Amniotic epithelial cell (primary cell): ENCODE measurements around the gene TOMM5.

Experiments used
- DNase-seq: peaks from one replicate; pipeline ENCODE4 v3.0.0-alpha.2; 2010; ENCODE audit warnings: low read depth

The TOMM5 gene

DNA sequence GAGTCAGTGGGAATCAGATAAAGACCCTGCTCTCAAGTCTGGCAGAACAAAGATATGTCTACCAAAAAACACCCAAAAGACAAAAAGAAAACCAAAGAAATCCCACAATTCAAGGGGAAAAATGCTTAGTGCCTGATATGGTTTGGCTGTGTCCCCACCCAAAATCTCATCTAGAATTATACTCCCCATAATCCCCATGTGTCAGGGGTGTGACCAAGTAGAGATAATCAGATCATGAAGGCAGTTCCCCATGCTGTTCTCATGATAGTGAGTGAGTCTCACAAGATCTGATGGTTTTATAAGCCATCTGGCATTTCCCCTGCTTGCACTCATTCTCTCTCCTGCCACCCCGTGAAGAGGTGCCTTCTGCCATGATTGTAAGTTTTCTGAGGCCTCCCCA lies 29.6 kb downstream of the TOMM5 start:
- no peak for DNase-seq

DNA sequence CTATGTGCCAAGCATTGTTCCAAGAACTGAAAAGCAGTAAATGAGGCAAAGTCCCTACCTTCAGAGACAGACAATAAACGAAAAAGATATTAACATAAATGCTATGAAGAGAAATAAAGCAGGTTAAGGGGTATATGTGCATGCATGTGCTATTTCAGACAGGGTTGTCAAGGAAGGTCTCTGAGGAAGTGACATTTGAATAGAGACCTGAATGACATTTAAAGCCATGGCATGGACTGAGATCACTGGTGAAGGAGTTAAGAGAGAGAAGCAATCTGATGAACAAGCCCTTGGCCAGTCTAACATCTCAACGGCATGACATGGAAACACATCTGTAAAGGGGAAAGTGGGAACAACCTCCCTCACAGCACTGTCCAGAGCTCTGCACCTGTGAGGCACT lies 30.7 kb downstream of the TOMM5 start:
- no peak for DNase-seq

DNA sequence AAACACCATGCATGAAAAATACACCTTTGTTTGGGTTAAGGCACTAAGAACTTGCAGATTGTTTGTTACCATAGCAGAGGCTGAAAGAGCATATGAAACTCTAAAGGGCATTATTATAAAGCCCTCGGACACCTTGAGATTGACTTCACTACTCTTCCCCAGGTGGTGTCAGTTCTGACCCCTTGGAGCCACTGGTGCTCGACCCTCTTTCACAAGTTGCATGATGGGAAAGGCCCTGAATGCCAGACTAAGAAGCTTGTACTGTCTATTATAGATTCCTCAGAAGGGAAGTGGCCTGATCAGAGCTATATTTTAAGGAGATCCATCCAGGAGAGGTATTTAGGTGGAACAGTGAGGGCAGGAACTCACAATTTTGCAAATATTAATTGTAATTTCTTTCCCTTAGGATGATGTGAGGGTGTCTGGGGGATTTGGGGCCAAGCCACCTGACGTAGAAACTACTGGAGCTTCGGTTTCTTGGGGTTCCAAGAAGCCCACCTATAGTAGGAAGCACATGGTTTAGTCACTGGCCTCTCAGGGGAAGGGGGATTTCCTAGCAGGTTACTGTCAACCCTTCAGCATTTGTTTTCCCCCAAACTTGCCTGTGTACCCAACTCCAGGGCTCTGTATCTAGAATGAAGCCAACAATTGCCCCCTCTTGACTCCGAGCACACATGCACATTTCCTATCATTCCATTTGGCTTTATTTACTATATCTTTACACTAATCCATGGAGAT lies 32.4 kb downstream of the TOMM5 start:
- no peak for DNase-seq

DNA sequence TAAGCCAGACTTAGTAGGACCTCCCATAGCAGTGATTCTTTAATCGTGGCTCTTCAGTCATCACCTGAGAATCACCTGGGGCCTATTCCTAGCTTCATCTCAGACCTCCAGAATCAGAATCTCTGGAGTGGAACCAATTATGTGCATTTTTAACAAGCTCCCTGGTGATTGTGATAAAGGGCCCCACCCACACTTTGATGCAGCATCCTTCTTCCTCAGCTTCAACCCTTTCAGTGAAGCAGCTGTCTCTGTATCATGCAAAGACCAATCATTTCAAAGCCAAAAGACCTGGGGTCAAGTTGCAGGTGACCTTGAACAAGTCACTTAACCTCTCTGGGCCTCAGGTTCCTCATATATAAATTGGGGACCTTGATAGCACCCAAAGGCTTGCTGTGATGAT lies 33.3 kb downstream of the TOMM5 start:
- DNase-seq = no peak

DNA sequence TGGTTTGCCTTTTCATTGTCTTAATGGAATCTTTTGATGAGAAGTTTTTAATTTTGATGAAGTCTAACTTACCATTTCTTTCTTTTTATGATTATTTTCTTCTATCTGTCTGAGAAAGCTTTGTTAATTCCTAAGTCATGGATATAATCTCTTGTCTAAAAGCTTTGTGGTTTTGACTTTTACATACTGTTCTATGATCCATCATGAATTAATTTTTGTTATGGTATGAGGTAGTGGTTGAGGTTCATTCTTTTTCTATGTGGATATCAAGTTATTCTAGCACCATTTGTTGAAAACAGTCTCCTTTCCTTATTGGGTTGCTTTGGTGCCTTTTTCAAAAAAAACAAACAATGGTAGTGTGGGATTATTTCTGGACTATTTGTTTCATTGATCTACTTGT lies 36.6 kb downstream of the TOMM5 start:
- DNase-seq = peak; percentile 87

DNA sequence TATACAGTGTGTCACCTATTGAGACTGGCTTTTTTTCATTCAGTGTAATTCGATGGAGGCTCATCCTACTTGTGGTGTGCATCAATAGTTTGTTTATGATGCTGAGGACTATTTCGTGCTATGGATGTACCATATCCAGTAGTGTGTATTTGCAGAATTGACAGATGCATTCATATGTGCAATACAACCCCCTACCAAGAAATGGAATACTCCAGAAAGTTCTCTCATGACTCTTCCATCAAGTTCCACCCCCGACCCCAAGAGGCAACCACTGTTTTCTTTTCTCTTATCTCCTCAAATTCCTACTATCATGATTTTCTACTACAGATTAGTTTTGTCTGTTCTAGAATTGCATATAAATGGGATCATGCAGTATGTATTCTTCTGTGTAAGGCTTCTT lies 38.1 kb downstream of the TOMM5 start:
- DNase-seq = peak; percentile 55

DNA sequence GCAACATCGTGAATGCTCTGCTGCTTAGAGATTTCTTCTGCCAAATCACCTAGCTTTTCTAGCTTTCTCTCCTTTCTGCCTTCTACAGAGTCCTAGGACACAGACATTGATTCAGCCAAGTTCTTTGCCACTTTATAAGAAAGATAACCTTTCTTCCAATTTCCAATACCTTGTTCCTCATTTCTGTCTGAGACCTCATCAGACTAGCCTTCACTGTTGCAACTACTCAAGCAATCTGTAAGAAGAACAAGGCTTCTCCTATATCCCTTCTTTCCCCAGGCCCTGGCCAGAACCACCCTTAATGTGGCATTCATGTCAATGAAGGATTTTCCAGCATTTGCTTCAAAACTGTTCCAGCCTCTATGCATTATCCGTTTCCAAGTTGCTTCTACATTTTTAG lies 40.5 kb downstream of the TOMM5 start:
- DNase-seq = no peak

DNA sequence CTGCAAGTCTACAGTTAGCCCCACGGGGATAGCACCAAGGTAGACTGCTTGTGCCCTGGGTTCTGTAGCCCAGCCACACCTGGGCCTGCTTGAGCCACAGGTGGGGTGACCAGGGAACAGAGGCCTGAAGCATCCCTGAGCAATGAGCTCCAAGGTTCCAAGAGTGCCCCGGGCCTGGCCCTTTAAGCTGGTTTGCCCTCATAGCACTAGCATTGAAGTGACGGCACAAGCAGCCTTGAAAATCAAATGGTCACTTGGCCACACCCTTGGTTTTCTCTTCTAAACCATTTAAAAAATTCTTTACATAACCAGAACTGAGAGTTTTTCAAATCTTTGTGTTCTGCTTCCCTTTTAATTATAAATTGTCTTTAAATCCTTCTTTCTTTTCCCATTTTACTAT lies 40.9 kb downstream of the TOMM5 start:
- DNase-seq = no peak

DNA sequence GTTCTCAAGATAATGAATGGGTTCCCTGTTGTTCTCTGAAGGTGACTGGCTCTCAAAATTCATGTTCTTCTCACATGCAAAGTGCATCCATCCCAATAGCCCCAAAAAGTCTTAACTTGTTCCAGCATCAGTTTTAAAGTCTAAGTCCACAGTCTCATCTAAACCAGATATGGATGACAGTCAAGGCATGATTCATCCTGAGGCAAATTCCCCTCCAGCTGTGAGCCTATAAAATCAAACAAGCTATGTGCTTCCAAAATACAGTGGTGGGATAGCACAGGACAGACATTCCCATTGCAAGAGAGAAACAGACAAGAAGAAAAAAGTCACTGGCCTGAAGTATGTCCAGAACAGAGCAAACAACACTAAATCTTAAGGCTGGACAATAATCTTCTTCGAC lies 41.6 kb downstream of the TOMM5 start:
- DNase-seq = no peak

DNA sequence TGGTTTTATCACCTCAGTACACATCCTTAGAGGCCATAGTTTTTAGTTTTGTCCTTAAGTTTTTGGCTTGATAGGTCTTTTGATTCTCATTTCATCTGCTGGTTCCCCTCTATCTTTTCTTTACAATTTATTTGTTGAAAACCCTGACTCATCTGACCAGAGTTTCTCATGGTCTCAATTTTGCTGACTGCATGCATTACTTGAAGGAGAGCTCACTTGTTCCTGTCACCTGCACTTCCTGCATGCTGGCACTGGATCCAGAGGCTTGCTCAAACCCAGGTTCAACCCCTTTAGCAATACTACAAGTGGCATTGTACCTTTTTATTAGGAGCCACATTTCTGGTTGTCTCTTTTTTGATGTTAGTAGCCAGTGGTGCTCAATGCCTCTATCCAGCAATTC lies 42.9 kb downstream of the TOMM5 start:
- peak; percentile 12 for DNase-seq

DNA sequence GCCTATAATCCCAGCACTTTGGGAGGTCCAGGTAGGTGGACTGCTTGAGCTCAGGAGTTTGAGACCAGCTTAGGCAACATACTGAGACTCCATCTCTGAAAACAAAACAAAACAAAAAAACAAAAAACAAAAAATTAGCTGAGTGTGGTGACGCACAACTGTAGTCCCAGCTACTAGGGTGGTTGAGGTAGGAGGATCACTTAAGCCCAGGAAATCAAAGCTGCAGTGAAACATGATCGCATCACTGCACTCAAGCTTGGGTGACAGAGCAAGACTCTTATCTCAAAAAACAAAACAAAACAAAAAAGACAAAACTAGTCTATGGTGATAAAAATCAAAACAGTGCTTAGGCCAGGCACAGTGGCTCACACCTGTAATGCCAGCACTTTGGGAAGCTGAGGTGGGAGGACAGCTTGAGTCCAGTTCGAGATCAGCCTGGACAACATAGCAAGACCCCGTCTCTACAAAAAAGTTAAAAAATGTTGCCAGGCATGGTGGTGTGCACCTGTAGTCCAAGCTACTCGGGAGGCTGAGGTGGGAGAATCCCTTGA lies 45.0 kb downstream of the TOMM5 start:
- no peak for DNase-seq

DNA sequence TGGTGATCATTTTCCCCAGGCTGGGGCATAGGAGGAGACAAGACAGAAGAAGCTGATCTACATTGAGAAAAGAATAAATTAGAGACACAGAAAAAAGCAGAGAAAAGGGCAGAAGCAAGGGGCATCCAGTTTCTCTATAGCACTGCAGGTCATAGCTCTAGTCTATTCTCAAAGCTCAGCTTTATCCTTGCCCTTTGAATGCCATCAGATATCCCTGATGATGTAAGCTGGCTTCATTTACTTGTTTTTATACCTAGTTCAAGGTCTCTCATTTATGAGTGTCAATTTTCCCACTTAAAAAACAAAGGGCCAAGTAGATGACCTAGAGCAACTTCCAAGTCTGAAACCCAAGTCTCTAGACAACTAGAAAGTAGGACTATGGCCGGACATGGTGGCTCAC lies 48.9 kb downstream of the TOMM5 start:
- no peak for DNase-seq

DNA sequence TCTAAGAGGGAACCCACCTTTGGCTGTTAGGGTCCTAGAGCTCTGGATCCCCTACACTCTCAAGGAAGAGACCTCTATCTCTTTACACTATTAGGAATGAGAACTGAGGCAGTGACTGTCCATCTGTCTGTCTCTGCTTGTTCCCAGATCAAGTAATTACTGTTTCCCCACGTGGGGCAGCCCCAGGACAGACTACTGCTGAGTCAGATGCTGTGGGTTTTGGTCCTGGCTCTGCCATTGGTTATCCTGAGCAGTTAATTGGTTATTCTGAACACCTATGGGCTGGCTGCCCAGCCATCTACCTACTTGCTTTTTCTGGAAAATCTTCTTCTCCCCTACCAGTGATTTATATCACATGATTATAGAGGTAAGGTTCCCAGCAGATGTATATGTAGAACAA lies 49.5 kb downstream of the TOMM5 start:
- DNase-seq = peak; percentile 26

DNA sequence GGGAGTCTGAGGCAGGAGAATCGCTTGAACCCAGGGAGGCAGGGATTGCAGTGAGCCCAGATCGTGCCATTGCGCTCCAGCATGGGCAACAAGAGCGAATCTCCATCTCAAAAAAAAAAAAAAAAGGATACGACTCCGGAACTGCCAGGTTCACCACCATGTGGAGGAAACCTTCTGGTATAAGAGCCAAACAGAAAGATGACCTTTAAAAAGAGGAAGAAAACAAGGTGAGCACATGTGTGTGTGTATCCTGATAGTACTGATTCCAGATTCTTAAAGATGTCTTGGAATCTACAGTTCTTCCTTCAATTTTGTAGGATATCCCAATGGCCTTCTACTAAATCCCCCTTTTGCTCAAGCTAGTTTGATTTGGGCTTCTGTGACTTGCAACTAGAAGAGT lies 49.9 kb downstream of the TOMM5 start:
- DNase-seq = no peak

DNA sequence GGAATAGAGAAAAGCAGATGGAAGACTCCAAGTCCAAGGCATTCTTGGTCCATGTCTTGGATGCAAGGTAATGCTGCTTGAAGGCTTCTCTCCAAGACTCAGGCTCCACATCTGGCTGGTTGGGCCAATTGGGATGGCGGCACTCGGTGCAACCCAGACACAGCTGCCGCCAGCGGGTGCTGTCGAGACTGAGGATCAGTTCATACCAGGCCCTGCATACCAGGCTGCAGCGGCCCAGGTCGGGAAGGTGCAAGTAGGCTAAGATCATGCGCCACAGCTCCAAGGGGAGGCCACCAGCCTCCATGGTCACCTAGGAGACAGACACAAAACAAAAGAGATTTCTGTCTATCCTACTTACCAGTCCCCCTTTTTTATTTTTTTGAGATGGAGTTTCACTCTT lies 50.9 kb downstream of the TOMM5 start:
- no peak for DNase-seq

DNA sequence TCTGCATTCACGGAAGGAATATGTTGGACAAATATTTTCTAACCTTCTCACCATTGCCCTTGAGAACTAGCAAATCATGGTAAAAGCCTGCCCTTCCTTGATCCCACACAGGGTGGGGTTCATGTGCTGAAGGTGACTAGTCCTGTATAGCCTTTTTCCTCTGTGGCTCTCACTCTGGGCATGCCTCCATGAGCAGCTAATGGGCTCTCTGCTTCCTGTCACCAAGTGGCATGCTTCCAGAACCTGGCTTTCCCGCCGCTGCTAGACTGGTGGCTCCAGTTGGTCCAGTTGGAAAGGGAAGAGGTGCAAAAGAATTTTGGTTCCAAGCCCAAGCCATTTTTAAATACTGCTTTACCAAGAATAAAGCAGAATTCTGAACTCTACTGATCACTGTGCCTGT lies 51.8 kb downstream of the TOMM5 start:
- no peak for DNase-seq

DNA sequence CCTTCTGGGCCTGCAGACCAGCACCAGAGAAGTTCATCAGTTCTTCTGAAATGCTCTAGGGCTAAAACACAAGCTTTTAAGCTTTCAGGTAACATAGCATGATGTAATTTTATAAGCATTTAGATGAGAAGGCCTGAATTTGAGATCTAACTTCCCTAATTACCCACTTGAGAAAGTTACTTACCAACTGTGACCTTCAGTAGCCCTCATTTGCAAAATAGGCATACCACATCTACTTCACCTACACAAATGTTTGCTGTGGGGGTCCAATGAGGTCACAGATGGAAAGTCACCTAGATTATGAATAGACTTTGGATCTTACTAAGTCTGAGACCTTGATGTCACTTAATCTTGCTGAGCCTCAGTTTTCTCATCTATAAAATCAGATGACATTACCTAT lies 52.8 kb downstream of the TOMM5 start:
- no peak for DNase-seq
